ENCODE measurements around the gene TMEM59.
"Not testable (repeated sequence)": the region's sequence is repeated elsewhere in the genome, so short reads cannot be mapped to it uniquely, and the experiment has no call there.

TMEM59 gene

DNA sequence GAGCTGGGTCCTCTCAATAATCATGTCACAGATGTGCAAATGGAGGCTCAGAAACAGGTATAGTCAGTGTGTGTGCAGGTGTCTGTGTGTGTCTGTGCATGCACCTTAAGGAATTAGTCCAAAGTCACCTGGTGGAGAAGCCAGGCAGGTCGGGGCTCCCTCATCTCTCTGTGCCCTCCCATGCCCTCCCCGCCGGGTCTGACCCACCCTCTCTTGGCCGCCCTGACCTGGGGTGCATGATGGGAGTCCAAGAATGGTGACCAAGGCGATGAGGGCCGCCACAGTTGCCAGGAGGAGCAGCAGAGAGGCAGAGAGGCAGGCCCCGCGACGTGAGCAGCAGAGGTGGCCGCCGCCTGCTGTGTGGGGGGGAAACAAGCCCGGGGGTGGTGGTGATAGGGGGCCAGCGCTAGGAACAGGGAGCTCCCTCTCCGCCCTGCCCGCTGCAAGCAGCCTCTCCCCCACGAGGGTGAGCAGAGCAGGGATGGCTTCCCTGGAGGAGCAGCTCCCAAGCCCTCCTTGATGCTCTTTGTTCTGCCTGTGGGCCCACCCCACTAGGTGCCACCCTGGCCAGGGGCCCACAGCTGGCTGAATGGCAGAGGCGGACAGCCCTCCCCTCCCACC, 38.9 kb downstream of the TMEM59 start:
- no peak for DNase-seq (ENCODE audit: low read depth, low spot score)
- H3K27ac ChIP-seq: no peak overlapping the region

DNA sequence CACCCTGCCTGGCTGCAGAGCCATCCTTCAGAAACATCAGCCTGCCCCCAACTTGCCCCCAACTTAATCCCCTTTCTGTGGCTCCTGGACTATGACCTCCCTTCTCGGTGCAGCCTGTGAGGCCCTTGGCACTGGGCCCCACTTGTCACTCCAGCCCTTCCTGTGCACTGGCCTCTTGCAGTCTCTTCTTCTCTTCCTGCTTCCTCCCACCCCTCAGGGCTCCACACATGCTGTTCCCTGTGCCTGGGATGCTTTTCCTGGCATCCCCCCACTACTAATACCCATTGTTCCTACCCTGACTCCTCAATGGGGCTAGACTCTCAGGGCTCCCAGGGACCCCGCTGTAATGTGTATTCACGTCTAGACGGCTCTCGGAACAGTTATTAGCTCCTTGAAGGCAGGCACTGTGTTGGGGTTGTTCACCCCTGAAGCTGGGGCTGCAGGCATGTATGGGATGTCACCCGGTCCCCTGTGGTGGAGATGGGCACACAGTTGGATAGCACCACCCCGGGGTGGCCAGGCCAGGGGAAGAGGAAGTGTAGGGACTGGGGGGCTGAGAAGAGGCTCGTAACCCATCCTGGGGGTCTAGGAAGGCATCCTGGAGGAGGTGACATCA, 39.5 kb downstream of the TMEM59 start:
- no peak overlapping the region for H3K27ac ChIP-seq
- no peak for DNase-seq (ENCODE audit: low read depth, low spot score)

DNA sequence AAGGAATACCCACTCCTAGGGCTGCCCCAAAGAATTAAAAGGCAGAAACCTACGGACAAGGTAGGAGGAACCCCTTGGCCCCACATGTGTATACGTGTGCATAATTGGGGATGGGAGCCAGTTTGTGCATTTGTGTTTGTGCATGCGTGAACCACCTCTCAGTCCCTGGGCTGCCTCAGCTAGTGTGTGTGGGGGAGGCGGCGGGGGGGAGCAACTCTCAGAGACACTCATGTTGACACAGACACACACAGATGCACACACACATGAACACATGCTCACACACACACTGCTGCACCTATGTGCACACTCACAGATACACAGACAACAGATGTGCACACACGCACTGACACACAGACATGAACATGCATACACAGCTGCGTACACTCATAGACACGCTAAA, 40.1 kb downstream of the TMEM59 start:
- no peak overlapping the region for H3K27ac ChIP-seq
- DNase-seq (ENCODE audit: low read depth, low spot score): no peak

DNA sequence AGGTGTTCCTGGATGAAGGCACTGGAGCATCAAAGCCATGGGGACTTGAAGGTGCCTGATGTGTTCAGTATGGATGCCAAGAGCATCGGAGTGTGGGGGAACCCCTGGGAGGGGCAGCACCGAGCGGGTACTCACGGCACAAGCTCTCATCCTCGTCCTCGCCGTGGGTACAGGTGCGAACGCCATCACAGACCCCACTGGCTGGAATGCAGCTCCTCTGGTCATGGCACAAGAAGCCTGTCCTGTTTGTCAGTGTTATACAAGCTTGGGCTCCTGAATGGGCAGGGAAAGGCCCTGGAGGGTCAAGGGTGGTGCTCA, 41.0 kb downstream of the TMEM59 start:
- no peak overlapping the region for H3K27ac ChIP-seq
- no peak for DNase-seq (ENCODE audit: low read depth, low spot score)

DNA sequence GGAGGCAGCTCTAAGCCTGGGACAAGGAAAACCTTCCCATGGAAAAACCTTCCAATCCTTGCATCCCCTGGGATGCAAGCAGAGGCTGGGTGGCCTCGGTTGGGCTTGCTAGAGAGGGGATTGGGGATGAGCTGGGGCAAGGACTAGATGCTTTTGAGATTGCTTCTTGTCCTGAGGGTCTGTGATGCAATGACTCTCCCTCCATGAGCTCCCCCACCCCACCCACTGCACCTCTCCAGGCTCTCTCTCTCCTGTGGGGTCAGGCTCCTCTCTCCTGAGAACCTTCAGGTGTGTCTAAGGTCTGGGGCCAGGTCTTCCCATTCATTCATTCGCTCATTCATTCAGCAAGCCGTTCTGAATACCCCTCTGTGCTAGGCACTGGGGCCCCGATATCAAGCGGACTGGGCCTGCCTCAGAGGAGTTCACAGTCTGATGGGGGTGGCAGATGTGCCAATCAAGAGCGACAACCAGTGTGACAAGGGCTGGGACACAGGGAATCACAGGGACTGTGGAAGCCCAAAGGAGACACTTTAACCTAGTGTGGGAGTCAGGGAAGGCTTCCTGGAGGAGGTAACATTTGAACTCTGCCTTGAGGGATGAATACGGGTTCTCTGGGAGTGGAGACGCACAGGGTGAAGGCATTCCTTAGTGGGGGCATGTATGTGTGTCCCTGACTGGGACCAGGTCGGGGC, 41.5 kb downstream of the TMEM59 start:
- no peak for DNase-seq (ENCODE audit: low read depth, low spot score)
- H3K27ac ChIP-seq: no peak overlapping the region

DNA sequence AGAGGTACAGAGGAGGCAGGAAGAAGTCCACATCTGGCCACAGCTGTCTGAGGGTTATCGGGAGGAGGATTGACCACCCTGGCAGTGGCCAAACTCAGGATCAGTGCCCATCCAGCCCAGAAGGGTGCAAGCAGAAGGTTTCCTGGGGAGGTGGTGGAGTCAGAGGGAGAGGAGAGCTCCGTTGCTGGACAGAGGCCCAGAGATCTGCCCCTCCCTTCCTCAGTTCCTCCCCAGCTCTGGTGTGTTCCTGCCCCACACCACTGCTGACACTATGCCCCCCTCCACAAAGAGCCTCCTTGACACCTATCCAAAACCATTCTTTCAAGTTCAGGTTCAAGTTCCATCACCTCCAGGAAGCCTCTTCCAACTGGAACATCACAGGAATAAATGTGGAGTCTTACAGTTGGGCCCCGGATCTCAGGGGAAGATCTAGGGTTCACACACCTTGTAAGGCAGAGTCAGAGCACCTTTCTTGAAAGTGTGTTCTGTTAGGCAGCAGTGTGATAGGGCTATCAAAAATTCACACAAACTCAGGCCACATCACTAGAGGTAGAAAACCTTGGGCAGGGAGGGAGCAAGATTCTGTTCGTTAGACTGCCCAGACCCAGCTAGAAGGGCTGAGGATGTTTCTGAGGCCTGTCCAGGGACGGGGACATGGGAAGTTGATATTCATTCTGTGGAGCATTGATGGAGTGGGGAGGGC, 42.4 kb downstream of the TMEM59 start:
- no peak for DNase-seq (ENCODE audit: low read depth, low spot score)
- no peak overlapping the region for H3K27ac ChIP-seq

DNA sequence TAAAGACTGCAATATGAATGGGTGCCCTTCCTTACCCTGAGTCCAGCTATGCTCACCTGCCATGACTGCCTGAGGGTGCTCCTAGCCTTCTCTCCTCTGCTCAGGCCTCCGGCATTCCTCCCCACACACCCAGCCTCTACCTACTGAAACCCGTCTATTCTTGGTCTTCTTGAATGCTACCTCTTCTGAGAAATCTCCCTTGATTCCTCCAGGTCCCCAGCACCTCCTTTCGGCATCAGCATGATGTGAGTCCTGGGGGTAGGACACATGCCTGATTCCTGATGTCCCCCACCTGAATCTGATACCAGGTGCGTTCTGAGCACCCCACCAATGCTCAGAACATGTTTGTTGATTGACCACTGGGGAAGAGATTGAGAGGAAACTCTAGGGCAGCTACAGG, 43.6 kb downstream of the TMEM59 start:
- H3K27ac ChIP-seq: no peak overlapping the region
- no peak for DNase-seq (ENCODE audit: low read depth, low spot score)

DNA sequence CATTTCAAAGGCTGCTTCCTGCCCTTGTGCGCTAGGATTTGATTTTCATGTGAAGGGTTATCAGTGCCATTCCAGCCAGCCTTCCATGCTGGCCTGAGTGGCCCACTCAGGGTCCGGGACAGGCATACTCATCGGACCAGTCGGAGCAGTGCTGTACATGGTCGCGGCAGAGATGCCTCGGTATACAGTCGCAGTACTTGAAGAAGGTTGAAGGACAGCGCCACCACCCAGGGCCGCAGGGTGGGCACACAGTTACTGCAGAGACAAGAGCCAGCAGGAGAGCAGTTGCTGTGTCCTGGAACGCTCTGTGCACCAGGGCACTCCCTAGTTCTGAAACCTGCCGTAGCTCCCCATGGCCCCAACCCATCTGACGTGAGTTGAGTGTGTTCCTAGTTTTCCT, 44.1 kb downstream of the TMEM59 start:
- H3K27ac ChIP-seq: no peak overlapping the region
- no peak for DNase-seq (ENCODE audit: low read depth, low spot score)

DNA sequence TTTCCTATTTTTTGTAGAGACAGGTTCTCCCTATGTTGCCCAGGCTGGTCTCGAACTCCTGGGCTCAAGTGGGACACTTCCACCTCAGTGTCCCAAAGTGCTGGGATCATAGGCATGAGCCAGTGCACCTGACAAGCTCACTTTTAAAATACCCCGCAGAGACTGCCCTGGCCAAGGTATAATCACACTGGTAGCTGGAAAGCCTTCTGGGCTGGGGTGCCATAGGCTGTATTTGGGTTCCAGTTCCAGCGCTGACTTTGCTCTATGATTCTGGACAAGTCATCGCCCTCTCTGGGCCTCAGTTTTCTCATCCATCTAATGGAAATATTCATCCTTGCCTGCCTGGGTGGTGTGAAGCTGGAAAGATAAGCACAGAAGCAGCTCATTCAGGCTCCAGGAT, 45.4 kb downstream of the TMEM59 start:
- DNase-seq (ENCODE audit: low read depth, low spot score): no peak
- no peak overlapping the region for H3K27ac ChIP-seq

DNA sequence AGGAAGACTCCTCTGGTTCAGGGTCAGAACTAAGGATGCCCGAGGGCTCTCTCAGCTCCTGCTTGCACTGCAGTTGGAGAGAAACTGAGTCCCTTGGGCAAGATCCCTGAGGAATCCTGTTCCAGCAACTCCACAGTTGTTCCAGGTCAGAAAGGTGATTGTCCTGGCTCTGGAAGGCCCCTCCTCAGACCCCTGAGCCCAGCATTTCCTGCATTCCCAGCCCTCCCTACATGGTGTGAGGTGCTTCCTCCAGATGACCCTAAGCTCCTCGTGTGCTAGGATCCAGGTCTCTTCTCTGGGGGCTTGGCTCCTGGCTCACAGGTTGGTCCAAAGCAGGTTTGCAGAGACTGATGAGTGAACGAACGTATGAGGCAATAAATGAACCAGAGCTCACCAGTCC, 46.5 kb downstream of the TMEM59 start:
- H3K27ac ChIP-seq: no peak overlapping the region
- DNase-seq (ENCODE audit: low read depth, low spot score): no peak

DNA sequence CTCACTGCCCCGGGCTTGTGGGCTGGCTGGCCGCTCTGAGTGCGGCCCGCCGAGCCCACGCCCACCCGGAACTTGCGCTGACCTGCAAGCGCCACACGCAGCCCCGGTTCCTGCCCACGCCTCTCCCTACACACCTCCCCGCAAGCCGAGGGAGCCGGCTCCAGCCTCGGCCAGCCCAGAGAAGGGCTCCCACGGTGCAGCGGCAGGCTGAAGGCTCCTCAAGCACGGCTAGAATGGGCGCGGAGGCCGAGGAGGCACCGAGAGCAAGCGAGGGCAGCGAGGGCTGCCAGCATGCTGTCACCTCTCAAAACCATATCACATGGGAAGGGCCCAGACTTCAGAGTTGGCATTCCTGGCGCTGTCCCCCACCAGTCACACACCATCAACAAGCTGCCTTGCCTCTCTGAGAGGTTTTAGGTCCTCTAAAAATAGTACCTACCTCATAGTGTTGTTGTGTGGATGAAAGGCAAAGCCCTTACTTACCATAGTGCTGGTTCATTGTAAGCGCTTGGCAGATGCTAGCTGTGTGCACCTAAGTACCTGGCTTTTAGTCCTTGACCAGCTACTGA, 48.4 kb downstream of the TMEM59 start:
- no peak overlapping the region for H3K27ac ChIP-seq
- DNase-seq (ENCODE audit: low read depth, low spot score): no peak

DNA sequence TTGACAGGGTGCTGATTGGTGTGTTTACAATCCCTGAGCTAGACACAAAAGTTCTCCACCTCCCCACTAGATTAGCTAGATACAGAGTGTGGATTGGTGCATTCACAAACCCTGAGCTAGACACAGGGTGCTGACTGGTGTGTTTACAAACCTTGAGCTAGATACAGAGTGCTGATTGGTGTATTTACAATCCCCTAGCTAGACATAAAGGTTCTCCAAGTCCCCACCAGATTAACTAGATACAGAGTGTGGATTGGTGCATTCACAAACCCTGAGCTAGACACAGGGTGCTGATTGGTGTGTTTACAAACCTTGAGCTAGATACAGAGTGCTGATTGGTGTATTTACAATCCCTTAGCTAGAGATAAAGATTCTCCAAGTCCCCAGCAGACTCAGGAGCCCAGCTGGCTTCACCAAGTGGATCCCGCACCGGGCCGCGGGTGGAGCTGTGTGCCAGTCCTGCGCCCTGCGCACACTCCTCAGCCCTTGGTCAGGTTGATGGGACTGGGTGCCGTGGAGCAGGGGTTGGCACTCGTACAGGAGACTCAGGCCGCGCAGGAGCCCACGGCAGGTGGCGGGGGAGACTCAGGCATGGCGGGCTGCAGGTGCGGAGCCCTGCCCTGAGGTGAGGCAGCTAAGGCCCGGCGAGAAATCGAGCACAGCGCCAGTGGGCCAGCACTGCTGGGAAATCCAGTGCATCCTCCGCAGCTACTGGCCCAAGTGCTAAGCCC, 49.1 kb downstream of the TMEM59 start:
- DNase-seq (ENCODE audit: low read depth, low spot score): not testable (repeated sequence)

DNA sequence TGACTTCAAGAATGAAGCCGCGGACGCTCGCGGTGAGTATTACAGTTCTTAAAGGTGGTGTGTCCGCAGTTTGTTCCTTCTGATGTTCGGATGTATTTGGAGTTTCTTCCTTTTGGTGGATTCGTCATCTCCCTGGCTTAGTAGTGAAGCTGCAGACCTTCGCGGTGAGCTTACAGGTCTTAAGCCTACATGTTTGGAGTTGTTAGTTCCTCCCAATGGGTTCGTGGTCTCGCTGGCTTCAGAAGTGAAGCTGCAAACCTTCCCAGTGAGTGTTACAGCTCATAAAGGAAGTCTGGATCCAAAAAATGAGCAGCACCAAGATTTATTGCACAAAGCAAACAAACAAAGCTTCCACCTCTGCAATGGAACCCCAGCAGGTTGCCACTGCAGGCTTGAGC, 49.8 kb downstream of the TMEM59 start:
- DNase-seq (ENCODE audit: low read depth, low spot score): peak; percentile 44
- H3K27ac ChIP-seq: no peak overlapping the region

More for the DNA sequence above, 49.1 kb downstream of the TMEM59 start:
- H3K27ac ChIP-seq: not testable (repeated sequence)

DNA sequence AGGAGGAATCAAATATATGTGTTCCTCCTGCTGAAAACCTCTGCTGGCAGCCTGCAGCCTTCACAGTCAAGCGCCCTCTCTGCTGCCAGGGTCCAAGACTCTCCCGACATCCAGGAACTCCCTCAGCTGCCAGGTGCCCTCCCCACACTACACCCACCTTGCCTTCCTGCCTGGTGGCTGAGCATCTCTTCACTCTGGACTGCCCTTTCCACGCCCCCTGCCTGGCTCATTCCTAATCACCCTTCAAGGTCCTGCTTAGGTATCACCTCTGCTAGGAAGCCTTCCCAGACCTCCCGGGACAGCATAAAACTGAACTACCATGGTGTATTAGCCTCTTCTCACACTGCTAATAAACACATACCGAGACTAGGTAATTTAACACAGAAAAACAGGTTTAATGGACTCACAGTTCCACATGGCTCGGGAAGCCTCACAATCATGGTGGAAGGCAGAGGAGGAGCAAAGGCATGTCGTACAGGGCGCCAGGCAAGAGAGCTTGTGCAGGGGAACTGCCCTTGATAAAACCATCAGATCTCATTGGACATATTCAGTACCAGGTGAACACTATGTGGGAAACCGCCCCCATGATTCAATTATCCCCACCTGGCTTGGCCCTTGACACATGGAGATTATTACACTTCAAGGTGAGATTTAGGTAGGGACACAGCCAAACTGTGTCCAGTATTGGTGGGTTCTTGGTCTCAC, 50.3 kb downstream of the TMEM59 start:
- DNase-seq (ENCODE audit: low read depth, low spot score): no peak
- no peak overlapping the region for H3K27ac ChIP-seq

DNA sequence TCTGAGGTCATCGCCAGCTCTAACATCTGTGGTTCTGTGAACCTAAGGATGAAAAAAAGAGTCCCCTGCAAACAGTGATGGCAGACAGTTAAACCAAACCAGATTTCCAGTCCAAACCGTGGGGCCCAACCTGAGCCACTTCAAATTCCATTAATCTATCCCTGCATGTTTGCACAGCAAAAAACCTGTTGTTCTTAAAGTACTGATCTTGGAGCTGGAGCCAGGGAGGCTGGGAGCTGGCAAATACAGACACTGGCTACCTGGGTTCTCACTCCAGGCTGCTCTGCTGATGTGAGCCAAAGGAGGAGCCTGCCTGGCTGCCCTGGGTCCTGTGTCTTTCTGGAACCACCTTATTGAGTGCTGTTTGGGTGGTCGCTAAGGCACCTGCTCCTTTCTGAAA, 51.4 kb downstream of the TMEM59 start:
- DNase-seq (ENCODE audit: low read depth, low spot score): no peak
- no peak overlapping the region for H3K27ac ChIP-seq

DNA sequence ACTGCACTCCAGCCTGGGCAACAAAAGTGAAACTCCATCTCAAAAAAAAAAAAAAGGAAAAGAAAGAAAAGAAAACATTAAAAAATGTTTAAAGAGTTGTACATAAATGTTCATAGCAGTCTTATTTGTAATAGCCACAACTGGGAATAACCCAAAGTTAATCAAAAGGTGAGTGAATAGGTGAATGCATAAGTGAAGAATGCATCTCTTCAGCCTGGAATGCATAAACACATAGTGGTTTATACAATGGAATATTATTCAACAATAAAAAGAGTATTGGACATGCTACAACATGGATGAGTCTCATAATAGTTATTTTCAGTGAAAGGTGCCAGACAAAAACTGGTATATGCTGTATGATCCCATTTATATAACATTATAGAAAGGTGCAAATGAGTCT, 53.1 kb downstream of the TMEM59 start:
- peak; percentile 29 for DNase-seq (ENCODE audit: low read depth, low spot score)
- H3K27ac ChIP-seq: no peak overlapping the region

DNA sequence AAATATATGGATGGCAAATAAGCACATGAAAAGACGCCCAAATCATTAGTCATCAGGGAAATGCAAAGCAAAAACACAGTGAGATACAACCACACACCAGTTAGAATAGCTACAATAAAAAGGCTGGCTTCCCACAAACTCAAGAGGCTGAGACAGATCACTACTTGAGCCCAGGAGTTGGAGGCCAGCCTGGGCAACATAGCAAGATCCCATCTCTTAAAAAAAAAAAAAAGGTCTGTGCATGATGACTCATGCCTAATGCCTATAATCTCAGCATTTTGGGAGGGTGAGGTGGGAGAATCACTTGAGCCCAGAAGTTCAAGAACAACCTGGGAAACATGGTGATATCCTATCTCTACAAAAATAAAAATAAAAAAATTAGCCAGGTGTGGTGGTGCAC, 54.8 kb downstream of the TMEM59 start:
- H3K27ac ChIP-seq: no peak overlapping the region
- no peak for DNase-seq (ENCODE audit: low read depth, low spot score)

DNA sequence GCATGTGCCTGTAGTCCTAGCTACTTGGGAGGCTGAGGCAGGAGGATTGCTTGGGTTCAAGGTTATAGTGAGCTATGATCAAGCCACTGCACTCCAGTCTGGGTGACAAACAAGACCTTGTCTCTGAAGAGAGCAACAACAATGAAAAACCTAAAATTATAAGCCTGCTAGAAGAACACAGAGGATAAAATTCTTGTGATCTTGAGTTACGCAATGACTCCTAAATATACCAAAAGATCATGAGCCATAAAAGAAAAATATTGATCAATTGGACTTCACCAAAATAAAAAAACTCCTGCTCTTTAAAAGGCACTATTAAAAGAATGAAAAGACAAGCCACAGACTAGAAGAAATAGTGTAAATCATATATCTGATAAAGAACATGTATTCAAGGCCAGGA, 57.3 kb downstream of the TMEM59 start:
- H3K27ac ChIP-seq: no peak overlapping the region
- no peak for DNase-seq (ENCODE audit: low read depth, low spot score)

DNA sequence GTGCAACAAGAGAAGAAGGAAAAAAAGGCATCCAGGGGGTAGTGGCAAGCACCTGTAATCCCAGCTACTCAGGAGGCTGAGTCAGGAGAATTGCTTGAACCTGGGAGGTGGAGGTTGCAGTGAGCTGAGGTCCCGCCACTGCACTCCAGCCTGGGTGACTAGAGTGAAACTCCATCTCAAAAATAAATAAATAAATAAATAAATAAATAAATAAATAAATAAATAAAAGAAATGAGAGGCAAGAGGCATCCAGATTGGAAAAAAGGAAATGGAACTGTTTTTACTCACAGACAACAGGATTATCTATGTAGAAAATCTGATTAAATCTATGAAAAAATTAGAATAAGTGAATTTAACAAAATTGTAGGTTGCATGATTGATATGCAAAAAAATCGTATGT, 58.5 kb downstream of the TMEM59 start:
- DNase-seq (ENCODE audit: low read depth, low spot score); H3K27ac ChIP-seq: not testable (repeated sequence)

Measured in epithelial cell of prostate (primary cell).